Hypothalamus (tissue), 51 donors: ENCODE measurements around the gene P2RY8.
"Not testable (repeated sequence)": the region's sequence is repeated elsewhere in the genome, so short reads cannot be mapped to it uniquely, and the experiment has no call there.

ENCODE experiments used
- DNase-seq, 51 donors: peaks; one replicate each; lab custom pipeline; 2025; lab: John Stamatoyannopoulos, UW

The P2RY8 gene

DNA sequence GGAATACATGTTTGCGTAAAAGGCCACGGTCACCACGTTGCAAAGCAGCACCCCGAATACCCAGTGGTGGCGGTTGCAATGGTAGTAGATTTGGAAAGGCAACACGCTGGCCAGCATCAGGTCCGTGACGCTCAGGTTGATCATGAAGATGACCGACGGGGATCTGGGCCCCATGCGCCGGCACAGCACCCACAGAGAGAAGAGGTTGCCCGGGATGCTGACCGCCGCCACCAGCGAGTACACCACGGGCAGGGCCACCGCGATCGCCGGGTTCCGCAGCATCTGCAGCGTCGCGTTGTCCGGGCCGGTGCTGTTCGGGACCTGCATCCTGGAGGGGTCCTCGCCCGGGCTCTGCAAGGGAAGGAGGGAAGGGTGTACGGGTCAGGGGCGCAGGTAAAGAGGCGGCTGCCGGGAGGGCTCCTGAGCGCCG, 70.7 kb downstream of the P2RY8 start:
- no peak for DNase-seq

DNA sequence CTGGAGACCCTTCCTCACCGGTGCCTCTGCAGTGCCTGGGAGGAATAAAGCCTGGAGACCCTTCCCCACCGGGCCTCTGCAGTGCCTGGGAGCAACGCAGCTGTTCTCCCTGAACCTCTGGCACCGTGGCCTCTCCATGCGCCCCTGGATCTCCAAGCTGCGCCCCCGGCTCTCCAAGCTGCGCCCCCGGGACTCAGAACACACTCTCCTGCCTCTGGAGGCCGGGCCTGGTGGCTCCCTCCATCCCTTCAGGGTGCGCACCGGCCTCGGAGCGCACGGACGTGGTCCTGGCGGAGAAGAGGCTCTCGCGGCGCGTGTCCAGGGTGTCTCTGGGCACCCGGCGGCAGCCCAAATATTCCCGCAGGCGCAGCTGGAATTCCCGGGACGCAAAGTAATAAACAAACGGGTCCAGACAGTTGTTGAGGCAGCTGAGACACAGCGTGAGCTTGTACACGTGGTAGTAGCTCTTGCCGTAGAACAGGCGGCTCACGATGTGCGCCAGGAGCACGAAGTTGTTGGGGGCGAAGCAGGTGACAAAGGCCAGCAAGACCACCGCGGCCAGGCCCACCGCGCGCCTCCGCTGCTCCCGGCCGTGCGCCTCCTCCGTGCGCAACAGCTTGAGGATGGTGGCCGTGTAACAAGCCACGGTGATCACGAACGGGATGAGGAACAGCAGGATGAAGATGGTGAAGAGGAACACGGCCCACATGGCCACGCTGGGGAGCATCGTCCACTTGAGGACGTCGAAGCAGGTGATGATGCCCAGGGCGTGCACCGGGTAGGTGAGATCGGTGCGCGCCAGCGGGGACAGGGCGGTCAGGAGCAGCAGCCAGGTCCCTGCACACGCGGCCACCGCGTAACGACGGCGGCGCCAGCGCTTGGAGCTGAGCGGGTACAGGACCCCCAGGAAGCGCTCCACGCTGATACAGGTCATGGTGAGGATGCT, 71.4 kb downstream of the P2RY8 start:
- no peak for DNase-seq

DNA sequence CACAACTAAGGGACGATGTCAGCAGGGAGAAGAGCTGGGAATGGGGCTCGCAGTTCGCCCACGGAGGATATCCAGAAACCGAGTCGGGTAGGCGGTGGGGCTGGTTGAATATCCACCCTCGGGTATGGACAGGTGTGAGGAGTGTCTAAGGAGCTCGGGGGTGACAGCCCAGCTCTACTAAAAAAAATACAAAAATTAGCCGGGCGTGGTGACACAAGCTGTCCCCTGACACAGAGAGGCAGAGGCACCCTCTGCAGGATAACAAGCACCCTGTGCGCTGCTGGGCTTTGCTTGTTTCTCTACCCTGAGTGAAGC, 72.1 kb downstream of the P2RY8 start:
- DNase-seq: no peak

DNA sequence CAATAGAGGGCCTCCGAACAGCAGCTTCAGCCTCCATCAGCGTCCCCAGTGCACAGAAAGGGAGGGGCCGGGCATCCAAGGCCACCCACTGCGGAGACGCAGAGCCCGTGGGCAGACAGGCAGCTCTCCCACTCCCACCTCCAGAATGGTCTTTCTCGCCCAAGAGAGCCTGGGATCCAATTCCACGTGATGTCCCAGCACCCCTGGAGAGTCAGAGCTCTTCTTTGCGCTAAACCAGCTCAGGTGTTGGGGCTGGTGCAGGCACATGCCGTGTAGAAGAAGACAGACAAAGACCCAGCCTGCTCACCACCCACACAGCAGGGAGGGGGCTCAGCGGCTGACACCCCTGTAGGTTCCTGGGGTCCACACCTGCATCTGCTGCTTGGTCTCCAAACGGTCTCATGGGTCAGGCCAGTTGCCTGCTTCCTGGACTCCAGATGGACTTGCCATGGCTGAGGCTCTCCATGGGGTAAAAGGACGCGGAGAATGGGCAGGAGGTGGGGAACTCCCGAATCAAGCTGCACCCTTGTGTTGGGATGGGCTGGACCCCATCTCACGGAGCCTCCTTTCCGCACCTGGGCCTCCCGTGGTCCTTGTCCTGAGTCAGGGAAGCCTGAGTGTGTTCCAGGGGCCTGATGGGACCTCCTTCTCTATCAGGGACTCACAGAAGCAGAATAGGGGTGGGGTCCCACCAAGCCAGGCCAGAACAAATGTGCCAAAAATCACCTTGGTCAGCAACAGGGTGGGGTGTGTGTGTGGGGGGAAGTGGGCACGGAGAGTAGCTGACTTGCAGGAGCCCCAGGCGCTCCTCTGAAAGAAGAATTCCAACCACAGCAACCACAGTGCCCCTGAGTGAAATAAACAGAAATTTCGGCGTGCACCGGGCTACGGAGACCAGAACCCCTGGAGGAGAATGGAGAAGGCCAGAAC, 72.7 kb downstream of the P2RY8 start:
- DNase-seq: no peak

DNA sequence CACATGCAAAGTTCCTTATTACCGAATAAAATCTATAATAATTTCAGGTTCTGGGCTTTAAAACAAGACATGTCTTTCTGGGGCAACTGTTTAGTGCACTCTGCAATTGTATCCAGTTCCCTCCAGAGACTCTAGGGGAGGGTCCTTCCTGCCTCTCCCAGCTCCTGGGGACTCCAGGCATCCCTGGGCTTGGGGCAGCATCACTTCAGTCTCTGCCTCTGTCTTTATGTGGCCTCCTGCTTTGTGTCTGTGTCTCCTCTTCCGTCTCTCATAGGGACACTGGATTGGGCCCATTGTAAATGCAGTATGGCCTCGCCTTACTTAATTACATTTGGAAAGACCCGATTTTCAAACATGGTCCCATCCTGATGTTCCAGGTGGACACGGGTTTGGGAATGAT, 73.4 kb downstream of the P2RY8 start:
- DNase-seq: no peak

DNA sequence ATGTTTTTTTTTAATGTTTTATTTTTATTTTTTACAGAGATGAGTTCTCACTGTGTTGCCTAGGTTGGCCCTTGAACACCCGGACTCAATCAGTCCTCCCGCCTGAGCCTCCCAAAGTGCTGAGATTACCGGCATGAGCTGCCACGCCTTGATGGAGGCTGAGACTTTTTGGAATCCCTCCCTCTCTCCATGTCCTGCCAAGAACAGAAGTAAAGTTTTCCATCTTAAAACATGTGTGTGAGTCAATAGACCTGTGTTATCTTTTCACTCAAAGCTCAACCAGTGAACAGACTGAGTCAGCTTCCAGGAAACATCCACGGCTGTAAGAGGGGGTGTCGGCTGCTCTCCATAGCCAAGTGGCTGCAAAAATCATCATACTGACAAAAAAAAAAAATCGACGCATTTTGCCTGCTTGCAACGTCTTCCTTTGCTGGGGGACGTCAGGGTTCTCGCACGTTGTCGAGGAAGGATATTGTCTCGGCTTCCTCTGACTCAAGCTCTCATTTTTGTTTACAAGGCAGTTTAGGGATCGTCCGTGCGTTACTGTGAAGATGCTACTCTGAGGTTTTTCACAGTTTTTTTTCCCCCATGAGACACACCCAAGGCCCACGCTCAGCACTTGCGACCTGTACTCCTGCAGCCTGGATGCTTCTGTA, 74.3 kb downstream of the P2RY8 start:
- DNase-seq: no peak

DNA sequence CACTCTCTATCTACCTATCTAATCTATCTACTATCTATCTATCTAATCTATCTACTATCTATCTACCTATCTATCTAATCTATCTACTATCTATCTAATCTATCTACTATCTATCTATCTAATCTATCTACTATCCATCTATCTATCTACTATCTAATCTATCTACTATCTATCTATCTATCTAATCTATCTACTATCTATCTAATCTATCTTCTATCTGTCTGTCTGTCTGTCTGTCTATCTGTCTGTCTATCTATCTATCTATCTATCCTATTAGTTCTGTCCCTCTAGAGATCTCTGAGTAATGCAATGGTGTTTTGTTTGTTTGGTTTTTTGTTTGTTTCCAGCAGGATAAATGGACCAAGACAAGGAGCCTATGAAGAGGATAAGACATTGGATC, 74.9 kb downstream of the P2RY8 start:
- no peak for DNase-seq

DNA sequence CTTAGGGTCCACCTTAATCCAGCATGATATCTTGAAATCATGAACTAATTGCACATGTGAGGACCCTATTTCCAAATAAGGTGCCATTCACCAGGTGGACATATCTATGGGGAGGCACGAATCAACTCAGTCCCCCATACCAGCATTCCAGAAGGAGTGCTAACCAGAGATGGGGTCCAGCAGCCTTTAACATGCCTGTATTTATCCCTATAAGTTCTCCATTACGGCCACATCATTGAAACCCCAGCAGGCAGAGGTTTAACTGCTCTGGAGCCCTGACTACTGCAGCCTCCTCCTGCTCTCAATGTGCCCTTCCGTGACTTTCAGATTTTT, 81.1 kb downstream of the P2RY8 start:
- no peak for DNase-seq

DNA sequence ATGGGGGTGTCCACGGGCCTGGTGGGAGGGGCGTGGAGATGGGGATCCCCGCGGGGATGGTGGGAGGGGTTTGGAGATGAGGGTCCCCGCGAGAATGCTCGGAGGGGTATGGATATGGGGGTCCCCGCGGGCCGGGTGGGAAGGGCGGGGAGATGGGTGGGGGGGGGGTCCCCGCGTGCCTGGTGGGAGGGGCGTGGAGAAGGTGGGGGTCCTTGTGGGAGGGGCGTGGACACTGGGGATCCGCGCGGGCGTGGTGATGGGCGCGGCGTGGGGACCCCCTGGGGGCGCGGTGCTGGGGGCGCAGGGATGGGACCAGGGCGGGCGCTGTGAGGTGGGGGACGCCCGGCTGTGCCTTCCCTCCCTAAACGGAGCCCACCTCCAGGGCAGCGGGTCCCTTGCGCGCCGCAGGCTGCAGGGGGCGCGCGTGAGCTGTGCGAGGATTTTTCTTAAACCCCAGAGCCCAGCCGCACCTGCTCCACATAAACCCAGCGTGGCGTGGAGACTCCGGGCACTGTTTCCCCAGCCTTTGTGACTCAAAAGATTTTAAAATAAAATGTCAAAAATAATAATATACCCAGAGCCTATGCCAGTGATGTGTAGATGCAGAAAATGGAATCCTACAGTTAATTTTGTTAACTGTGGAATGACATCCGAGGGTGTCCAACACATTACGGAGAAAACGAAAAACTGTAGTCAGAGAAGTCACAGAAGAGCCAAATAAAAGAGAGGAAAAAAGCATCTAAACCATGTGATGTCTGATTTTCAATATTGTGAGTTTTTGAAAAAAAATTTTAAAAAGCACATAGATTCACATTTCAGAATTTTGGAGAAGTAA, 82.8 kb downstream of the P2RY8 start:
- no peak for DNase-seq

DNA sequence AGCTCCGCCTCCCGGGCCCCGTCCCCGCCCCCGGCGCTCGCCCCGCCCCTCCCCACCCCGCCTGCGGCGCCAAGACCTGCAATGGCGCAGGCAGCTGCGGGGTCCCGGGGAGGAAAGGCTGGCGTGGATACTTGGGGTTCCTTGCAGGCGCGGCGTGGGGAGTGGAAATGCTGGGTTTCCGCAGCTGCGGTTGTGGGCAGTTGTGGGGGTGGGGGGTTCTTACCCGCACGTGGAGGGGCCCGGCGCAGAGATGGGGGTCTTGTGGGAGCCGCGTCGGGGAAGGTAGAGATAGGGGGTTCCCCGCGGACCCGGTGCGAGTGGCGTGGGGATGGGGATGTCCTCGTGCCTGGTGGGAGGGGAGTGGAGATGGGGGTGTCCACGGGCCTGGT, 83.6 kb downstream of the P2RY8 start:
- DNase-seq: no peak

DNA sequence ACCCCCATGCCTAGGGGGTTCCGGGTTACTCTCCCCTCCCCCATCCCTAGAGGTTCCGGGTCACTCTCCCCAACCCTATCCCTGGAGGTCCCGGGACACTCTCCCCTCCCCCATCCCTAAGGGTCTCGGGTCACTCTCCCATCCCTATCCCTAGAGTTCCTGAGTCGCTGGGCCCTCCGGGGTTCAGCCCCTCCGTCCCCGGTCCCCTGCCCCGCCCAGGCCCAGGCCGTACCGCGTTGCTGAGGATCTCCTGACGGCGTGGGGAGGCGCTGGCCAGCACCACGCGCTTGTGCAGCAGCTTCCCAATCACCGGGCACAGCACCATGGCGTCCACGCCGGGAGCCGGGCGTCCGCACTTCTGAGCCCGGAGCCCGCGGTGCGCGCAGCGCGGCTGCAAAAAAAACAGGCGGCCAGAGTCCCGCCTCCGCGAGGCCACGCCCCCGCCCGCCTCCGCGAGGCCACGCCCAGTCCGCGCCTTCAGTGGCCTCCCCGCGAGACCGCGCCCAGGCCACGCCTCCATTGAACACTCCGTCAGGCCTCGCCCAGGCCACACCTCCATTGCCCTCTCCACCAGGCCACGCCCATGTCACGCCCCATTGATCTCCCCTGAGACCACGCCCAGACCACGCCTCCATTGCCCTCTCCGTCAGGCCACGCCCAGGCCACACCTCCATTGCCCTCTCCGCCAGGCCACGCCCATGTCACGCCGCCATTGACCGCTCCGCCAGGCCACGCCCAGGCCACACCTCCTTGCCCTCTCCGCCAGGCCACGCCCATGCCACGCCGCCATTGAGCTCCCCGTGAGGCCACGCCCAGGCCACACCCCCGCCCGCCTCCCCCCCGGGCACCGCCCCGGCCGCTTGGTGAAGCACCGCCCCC, 84.2 kb downstream of the P2RY8 start, which contains the start of gene ASMTL:
TSS of gene ASMTL (minus strand) at position 394 of the 879 bp plus-strand sequence. CDS start at position 325, 69 bp downstream.
- no peak for DNase-seq

DNA sequence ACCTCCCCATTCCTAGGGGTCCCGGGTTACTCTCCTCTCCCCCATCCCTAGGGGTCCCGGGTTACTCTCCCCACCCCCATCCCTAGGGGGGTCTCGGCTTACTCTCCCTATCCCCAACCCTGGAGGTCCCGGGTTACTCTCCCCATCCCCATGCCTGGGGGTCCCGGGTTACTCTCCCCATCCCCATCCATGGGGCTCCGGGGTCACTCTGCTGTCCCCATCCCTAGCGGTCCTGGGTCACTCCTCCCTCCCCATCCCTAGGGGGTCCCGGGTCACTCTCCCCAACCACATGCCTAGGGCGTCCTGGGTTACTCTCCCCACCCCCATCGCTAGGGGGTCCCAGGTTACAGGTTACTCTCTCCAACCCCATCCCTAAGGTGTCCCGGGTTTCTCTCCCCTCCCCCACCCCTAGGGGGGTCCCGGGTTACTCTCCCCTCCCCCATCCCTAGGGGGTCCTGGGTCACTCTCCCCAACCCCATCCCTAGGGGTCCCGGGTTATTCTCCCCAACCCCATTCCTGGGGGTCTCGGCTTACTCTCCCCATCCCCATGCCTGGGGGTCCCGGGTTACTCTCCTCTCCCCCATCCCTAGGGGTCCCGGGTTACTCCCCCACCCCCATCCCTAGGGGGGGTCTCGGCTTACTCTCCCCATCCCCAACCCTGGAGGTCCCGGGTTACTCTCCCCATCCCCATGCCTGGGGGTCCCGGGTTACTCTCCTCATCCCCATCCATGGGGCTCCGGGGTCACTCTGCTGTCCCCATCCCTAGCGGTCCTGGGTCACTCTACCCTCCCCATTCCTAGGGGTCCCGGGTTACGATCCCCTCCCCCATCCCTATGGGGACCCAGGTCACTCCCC, 85.1 kb downstream of the P2RY8 start:
- no peak for DNase-seq

DNA sequence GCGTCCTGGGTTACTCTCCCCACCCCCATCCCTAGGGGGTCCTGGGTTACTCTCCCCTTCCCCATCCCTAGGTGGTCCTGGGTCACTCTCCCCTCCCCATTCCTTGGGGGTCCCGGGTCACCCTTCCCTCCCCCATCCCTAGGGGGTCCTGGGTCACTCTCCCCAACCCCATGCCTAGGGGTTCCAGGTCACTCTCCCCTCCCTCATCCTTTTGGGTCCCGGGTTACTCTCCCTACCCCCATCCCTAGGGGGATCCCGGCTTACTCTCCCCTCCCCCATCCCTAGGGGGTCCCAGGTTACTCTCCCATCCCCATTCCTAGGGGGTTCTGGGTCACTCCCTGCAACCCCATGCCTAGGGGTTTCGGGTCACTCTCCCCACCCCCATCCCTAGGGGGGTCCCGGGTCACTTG, 85.7 kb downstream of the P2RY8 start:
- DNase-seq: no peak

DNA sequence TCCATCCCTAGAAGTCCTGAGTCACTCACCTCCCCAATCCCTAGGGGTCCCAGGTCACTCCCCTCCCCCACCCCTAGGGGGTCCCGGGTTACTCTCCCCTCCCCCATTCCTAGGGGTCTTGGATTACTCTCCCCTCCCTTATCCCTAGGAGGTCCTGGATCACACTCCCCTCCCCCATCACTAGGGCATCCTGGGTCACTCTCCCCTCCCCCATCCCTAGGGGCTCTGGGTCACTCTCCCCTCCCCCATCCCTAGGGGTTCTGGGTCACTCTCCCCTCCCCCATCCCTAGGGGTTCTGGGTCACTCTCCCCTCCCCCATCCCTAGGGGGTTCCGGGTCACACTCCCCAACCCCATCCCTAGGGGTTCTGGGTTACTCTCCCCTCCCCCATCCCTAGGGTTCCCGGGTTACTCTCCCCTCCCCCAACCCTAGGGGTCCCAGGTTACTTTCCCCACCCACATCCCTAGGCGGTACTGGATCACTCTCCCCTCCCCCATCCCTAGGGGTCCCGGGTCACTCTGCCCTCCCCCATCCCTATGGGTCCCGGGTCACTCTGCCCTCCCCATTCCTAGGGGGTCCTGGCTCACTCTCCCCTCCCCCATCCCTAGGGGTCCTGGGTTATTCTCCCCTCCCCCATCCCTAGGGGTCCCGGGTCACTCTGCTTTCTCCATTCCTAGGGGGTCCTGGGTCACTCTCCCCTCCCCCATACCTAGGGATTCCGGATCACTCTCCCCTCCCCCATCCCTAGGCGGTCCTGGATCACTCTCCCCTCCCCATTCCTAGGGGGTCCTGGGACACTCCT, 86.4 kb downstream of the P2RY8 start:
- no peak for DNase-seq

DNA sequence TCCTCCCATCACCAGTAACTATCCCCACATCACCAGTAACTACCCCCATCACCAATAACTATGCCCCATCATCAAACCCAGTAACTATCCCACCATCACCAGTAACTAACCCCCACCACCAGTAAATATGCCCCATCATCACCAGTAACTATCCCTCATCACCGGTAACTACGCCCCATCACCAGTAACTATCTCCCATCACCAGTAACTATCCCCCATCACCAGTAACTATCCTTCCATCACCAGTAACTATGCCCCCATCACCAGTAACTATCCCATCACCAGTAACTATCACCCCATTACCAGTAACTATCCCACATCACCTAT, 87.2 kb downstream of the P2RY8 start:
- DNase-seq: no peak

DNA sequence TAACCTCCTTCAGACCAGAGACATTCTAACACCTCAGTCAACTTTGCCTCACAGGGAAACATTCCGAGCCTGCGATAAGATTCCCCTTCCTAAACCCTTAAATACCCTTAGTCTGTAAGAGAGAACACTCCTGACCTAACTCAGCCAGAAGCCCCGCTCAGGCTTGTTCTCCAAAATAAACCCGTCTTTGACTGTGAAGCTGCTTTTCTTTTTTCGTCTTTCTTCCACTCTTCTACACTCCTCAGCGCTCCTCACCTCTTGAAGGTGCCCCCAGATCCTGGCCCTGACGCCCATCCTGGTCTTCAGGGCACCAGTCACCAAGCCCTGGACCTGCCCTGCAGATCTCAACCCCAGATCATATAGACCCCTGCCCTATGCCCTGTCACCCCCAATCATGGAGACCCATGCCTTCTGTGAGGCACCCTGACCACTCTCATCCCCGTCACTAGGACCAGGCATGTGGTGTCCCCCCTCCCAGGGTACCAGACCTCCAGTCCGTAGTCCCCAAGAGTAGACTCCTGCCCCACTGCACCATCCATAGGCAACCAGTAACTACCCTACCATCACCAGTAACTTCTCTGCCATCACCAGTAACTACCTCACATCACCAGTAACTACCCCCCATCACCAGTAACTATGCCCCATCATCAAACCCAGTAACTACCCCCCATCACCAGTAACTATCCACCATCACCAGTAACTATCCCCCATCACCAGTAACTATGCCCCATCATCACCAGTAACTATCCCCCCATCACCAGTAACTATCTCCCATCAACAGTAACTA, 87.8 kb downstream of the P2RY8 start:
- DNase-seq: no peak

DNA sequence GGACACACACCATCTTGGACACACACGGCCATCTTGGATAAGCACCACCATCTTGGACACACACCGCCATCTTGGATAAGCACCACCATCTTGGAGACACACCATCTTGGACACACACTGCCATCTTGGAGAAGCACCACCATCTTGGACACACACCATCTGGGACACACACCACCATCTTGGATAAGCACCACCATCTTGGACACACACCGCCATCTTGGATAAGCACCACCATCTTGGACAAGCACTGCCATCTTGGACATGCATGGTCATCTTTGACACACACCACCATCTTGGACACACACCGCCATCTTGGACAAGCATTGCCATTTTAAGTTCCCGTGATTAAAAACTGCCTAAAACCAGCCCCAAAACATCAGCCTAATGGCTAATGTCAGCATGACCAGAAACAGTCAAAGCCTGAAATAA, 88.4 kb downstream of the P2RY8 start:
- not testable (repeated sequence) for DNase-seq
